HepG2 (cell line): Measurements from ENCODE around the gene TRERF1. TPM values are rescaled to one million over a fixed set of nuclear protein-coding genes. Genes with fewer than 3 reads are reported as not detected.

ENCODE experiments used
- ATAC-seq: fragments of 200-7000 bp; cut with Tn5 transposase; 3 replicates; pipeline ENCODE4 v1.9.1; 2020; ENCODE audit warnings: mild to moderate bottlenecking, moderate library complexity
- BruUV-seq: library from RNA; stranded (reverse); fragments of 400-500 nt; replicated peaks from 2 replicates; lab custom pipeline; 2021; lab: Mats Ljungman, UMichigan
- CTCF ChIA-PET: fragments of 300-600 bp; formaldehyde crosslinking; extraction: SDS; loops from one replicate; lab custom pipeline; 2021; ENCODE audit warnings: low total read pairs, inconsistent platforms, low intra/inter-chr PET ratio; lab: Yijun Ruan, JAX
- POLR2A ChIA-PET: fragments of 350-600 bp; sonication (Branson Sonifier 250); formaldehyde crosslinking; loops from one replicate; lab custom pipeline; 2020; ENCODE audit warnings: antibody characterized with exemption, inconsistent platforms; lab: Yijun Ruan, JAX
- DNase-seq: peaks from one replicate; pipeline ENCODE4 v3.0.0-alpha.2; 2015; ENCODE audit warnings: low spot score
- FAIRE-seq: peaks from 3 replicates; lab custom pipeline; 2011; peaks lifted over from hg19 to GRCh38; lab: Jason Lieb, UNC
- H2AFZ ChIP-seq: one replicate; pipeline ENCODE4 v1.6.1; 2011; ENCODE audit warnings: low read length, inconsistent platforms
- H3K27ac ChIP-seq: fragments of 300-600 bp; 3 replicates; pipeline ENCODE4 v1.8.0; 2011; ENCODE audit warnings: mixed run types, mild to moderate bottlenecking, mixed read lengths, low read length, inconsistent platforms; ENCODE audit not compliant: insufficient read depth; ENCODE audit errors: extremely low read length
- H3K27me3 ChIP-seq, 2 experiments: fragments of 200-600 bp in 1 of 2; 2 replicates in 1 of 2; 3 replicates in 1 of 2; pipeline versions ENCODE4 v1.6.0 to v1.8.0; 2011; ENCODE audit warnings: low read length in 2 of 2, mild to moderate bottlenecking in 2 of 2, moderate library complexity in 2 of 2, inconsistent platforms in 1 of 2; ENCODE audit not compliant: insufficient read depth in 2 of 2, control insufficient read depth in 1 of 2
- H3K36me3 ChIP-seq, 2 experiments: fragments of 200-600 bp in 1 of 2; replicated peaks in 1 of 2; 2 replicates in 1 of 2; 3 replicates in 1 of 2; pipeline versions ENCODE4 v1.5.1 to v1.8.0; 2011; ENCODE audit warnings: low read length in 2 of 2, inconsistent platforms in 1 of 2; ENCODE audit not compliant: insufficient read depth in 2 of 2, control insufficient read depth in 1 of 2
- H3K4me1 ChIP-seq: 2 replicates; pipeline ENCODE4 v1.5.1; 2012; ENCODE audit warnings: low read length, inconsistent platforms; ENCODE audit not compliant: insufficient read depth
- H3K4me2 ChIP-seq: 2 replicates; pipeline ENCODE4 v1.6.0; 2011; ENCODE audit warnings: low read depth, low read length, inconsistent platforms
- H3K4me3 ChIP-seq, 3 experiments: fragments of 200-600 bp in 1 of 3; sonication (generic), shearing (Covaris generic) in 1 of 3; replicated peaks in 1 of 3; 2 replicates each; pipeline ENCODE4 v1.5.1; 2011 to 2016; ENCODE audit warnings: low read length in 3 of 3, inconsistent platforms in 2 of 3, low read depth in 2 of 3, mild to moderate bottlenecking in 2 of 3, control low read depth in 1 of 3, mixed read lengths in 1 of 3; ENCODE audit not compliant: insufficient read depth in 1 of 3
- H3K79me2 ChIP-seq: one replicate; pipeline ENCODE4 v1.6.1; 2011; ENCODE audit warnings: low read length, inconsistent platforms; ENCODE audit not compliant: insufficient read depth
- H3K9ac ChIP-seq: 2 replicates; pipeline ENCODE4 v1.6.0; 2011; ENCODE audit warnings: mild to moderate bottlenecking, low read depth, low read length, inconsistent platforms; ENCODE audit not compliant: insufficient read depth
- H3K9me3 ChIP-seq: 2 replicates; pipeline ENCODE4 v1.5.1; 2012; ENCODE audit warnings: mild to moderate bottlenecking, low read length
- H4K20me1 ChIP-seq: 2 replicates; pipeline ENCODE4 v1.6.0; 2011; ENCODE audit warnings: inconsistent platforms, mild to moderate bottlenecking, low read length, moderate library complexity; ENCODE audit not compliant: insufficient read depth
- AFF4 ChIP-seq: sonication (generic); formaldehyde crosslinking; IDR thresholded peaks from 2 replicates; pipeline ENCODE4 v1.4.0; 2020; ENCODE audit warnings: missing genetic modification reagents
- AGO1 ChIP-seq: fragments of 200-400 bp; formaldehyde crosslinking; IDR thresholded peaks from 2 replicates; pipeline ENCODE4 v1.6.1; 2017; ENCODE audit warnings: mild to moderate bottlenecking, low read depth, low read length, moderate library complexity; ENCODE audit not compliant: poor library complexity, severe bottlenecking
- ARNT ChIP-seq: fragments of 450-650 bp; IDR thresholded peaks from 2 replicates; pipeline ENCODE4 v1.6.1; 2017
- CREB3 ChIP-seq: sonication (generic); formaldehyde crosslinking; IDR thresholded peaks from 2 replicates; pipeline ENCODE4 v1.5.0; 2020; ENCODE audit warnings: missing genetic modification reagents
- FOXP4 ChIP-seq: sonication (generic); formaldehyde crosslinking; IDR thresholded peaks from 2 replicates; pipeline ENCODE4 v1.4.0; 2020; ENCODE audit warnings: missing genetic modification reagents
- KLF15 ChIP-seq: sonication (generic); formaldehyde crosslinking; IDR thresholded peaks from 2 replicates; pipeline ENCODE4 v1.8.1; 2023; ENCODE audit warnings: borderline replicate concordance, mild to moderate bottlenecking, inconsistent platforms, missing genetic modification reagents, mixed read lengths
- MAFK ChIP-seq, 2 experiments: IDR thresholded peaks in 1 of 2; conservative IDR thresholded peaks in 1 of 2; 2 replicates each; pipeline ENCODE4 v1.6.1; 2011; ENCODE audit warnings: improper control_type of control experiment in 2 of 2, low read length in 2 of 2
- MED1 ChIP-seq: sonication (generic); formaldehyde crosslinking; IDR thresholded peaks from 2 replicates; pipeline ENCODE4 v1.4.0; 2020; ENCODE audit warnings: missing genetic modification reagents
- POLR2A ChIP-seq, 2 experiments: IDR thresholded peaks; 2 replicates each; pipeline ENCODE4 v1.6.1; 2011; ENCODE audit warnings: low read depth in 2 of 2, low read length in 2 of 2, mild to moderate bottlenecking in 1 of 2, moderate library complexity in 1 of 2; ENCODE audit not compliant: insufficient read depth in 1 of 2
- SNRNP70 ChIP-seq: fragments of 200-400 bp; formaldehyde crosslinking; IDR thresholded peaks from 2 replicates; pipeline ENCODE4 v1.6.1; 2017; ENCODE audit warnings: mild to moderate bottlenecking, low read depth, low read length, moderate library complexity
- ZC3H13 ChIP-seq: sonication (generic); formaldehyde crosslinking; IDR thresholded peaks from 2 replicates; pipeline ENCODE4 v1.8.1; 2023; ENCODE audit warnings: mild to moderate bottlenecking, missing genetic modification reagents, moderate library complexity
- ZNF282 ChIP-seq: fragments of 450-650 bp; IDR thresholded peaks from 2 replicates; pipeline ENCODE4 v1.6.1; 2018; ENCODE audit not compliant: partially characterized antibody
- ZNF691 ChIP-seq: sonication (generic); formaldehyde crosslinking; IDR thresholded peaks from 2 replicates; pipeline ENCODE4 v1.4.0; 2020; ENCODE audit warnings: missing genetic modification reagents, low read depth, mild to moderate bottlenecking, borderline replicate concordance
- ZSCAN12 ChIP-seq: sonication (generic); formaldehyde crosslinking; IDR thresholded peaks from 2 replicates; pipeline ENCODE4 v1.9.0; 2021; ENCODE audit warnings: mild to moderate bottlenecking, missing genetic modification reagents
- WGBS: methylation state at CpG from one replicate; pipeline ENCODE4 v1.1.6; 2017; ENCODE audit warnings: low lambda C conversion rate; 5-methylcytosine and 5-hydroxymethylcytosine counted together
- in situ Hi-C: cut with HindIII; loops from 2 replicates; pipeline ENCODE4 v1.10.0; 2017; ENCODE audit warnings: low pct_unique_long_range_greater_than_20kb; ENCODE audit not compliant: extremely low pct_ligation_motif_present
- intact Hi-C: fragments of 100-400 bp; cut with micrococcal nuclease; formaldehyde crosslinking; loops from one replicate; pipeline ENCODE4 v1.10.0; 2022; ENCODE audit not compliant: unreplicated experiment
- polyA plus RNA-seq, 8 experiments: library from polyadenylated mRNA; depleted of rRNA in 3 of 8; stranded (reverse) in 7 of 8; unstranded in 1 of 8; fragments of >200 nt; fragmentation: Illumina TruSeq in 4 of 8; extraction: Trizol in 4 of 8; gene quantifications; 2 replicates each; pipeline versions ENCODE4 v1.2.1 to v1.2.3, GENCODE V29; 2011 to 2016; ENCODE audit warnings: low read depth in 4 of 8, missing spikeins in 1 of 8, mixed read lengths in 1 of 8; ENCODE audit not compliant: insufficient read depth in 1 of 8
- total RNA-seq, 5 experiments: library from RNA; depleted of rRNA; stranded (reverse); fragments of >200 nt; fragmentation: Illumina TruSeq; extraction: Trizol; gene quantifications; 2 replicates each; pipeline ENCODE4 v1.2.3, GENCODE V29; 2016; ENCODE audit warnings: low read depth in 1 of 5

The TRERF1 gene
- total and polyA plus RNA-seq, 2 of the 13 experiments (the other 11 are each of a cell fraction or from before 2014, with no cell fraction given) = 0.02 TPM; not detected in 1

GRCh38 chr6:42454428-42454791, 2.7 kb upstream of the TRERF1 start:
- TF ChIP-seq MAFK (conservative IDR thresholded peaks at IDR 0.05 in 1 of 2, IDR thresholded peaks at IDR 0.05 in 1 of 2; ENCODE audit: low read length in 2 of 2) = no peak
- no peak for TF ChIP-seq ZNF691 (CRISPR knock-in tag)
- no peak for TF ChIP-seq CREB3
- TF ChIP-seq AGO1 = no peak
- TF ChIP-seq ZNF282 = no peak
- TF ChIP-seq KLF15 (CRISPR knock-in tag) = no peak
- no peak for TF ChIP-seq ARNT
- no peak for TF ChIP-seq ZSCAN12 (CRISPR knock-in tag)
- TF ChIP-seq AFF4 (CRISPR knock-in tag) = no peak
- no peak for TF ChIP-seq MED1 (CRISPR knock-in tag)
- TF ChIP-seq ZC3H13 (CRISPR knock-in tag) = no peak
- TF ChIP-seq SNRNP70 = no peak
- TF ChIP-seq FOXP4 (CRISPR knock-in tag) = no peak
- TF ChIP-seq POLR2A (IDR thresholded peaks at IDR 0.05; ENCODE audit: insufficient read depth in 1 of 2, low read depth in 2 of 2, low read length in 2 of 2) = no peak
- Histone ChIP-seq H3K9ac (no peak overlapping the region), H3K27me3 (peaks cover 8 to 63% of the 10 kb centered on the region in 2 experiments; a peak in 4 of 5 replicates), H4K20me1 (no peaks in the 10 kb centered on the region), H2AFZ (no peak overlapping the region), H3K27ac (no peak overlapping the region), H3K9me3 (no peaks in the 10 kb centered on the region), H3K79me2 (no peaks in the 10 kb centered on the region), H3K4me1 (peaks cover 11% of the 10 kb centered on the region), H3K36me3 (no peaks in the 10 kb centered on the region), H3K4me2 (no peak overlapping the region), H3K4me3 (no peak overlapping the region)
- CTCF ChIA-PET = no interaction called here
- 29% methylated on average over 11 of the region's 11 CpGs for WGBS
- DNase-seq (no peak), FAIRE-seq (no peak), ATAC-seq (0 out of 3 replicates have a peak, but pooled peaks have one; percentile 5)
- no TSS peak for BruUV-seq
- intact Hi-C loops = no loop called here
- POLR2A ChIA-PET = no interaction called here
- in situ Hi-C loops = no loop called here
